Adrenal gland (tissue), 12 donors: ENCODE results near the gene GIGYF2. TPM values are rescaled to one million over a fixed set of nuclear protein-coding genes. Genes with fewer than 3 reads are reported as not detected.

Source experiments
- DNase-seq, 7 donors: peaks; one replicate each; pipeline ENCODE4 v3.0.0-alpha.2; 2019 to 2020
- H3K27ac ChIP-seq, 5 donors: fragments of 200-600 bp; sonication (generic) in 4 of 5; 1 replicate in 3 of 5; 2 replicates in 2 of 5; pipeline versions ENCODE4 v1.5.1 to v1.8.0; 2016 to 2020; ENCODE audit warnings: mild to moderate bottlenecking in 1 of 5
- H3K27me3 ChIP-seq: fragments of 200-600 bp; 2 replicates; pipeline ENCODE4 v1.8.0; 2021
- H3K36me3 ChIP-seq, 2 donors: fragments of 200-600 bp; replicated peaks in 1 of 2; 1 replicate in 1 of 2; 2 replicates in 1 of 2; pipeline versions ENCODE4 v1.5.1 to v1.8.0; 2018 to 2022
- H3K4me1 ChIP-seq, 2 donors: fragments of 200-600 bp; replicated peaks in 1 of 2; 1 replicate in 1 of 2; 2 replicates in 1 of 2; pipeline versions ENCODE4 v1.5.1 to v1.8.0; 2018 to 2021
- H3K4me3 ChIP-seq, 4 donors: fragments of 200-600 bp; sonication (generic) in 3 of 4; one replicate each; pipeline ENCODE4 v1.5.1; 2016 to 2018
- H3K9me3 ChIP-seq, 3 donors: fragments of 200-600 bp; sonication (generic) in 1 of 3; replicated peaks in 1 of 3; 1 replicate in 2 of 3; 2 replicates in 1 of 3; pipeline versions ENCODE4 v1.5.1 to v1.8.0; 2016 to 2021
- POLR2A ChIP-seq, 2 donors: fragments of 450-650 bp; IDR thresholded peaks; one replicate each; pipeline ENCODE4 v1.6.1; 2017; ENCODE audit warnings: antibody characterized with exemption in 2 of 2, mild to moderate bottlenecking in 2 of 2, moderate library complexity in 1 of 2
- WGBS, 4 donors: extraction: QIAGEN DNeasy Blood & Tissue Kit in 2 of 4; methylation state at CpG; one replicate each; pipeline versions ENCODE4 v1.1.5 to v1.1.7; 2013 to 2017; 5-methylcytosine and 5-hydroxymethylcytosine counted together
- intact Hi-C, 2 donors: fragments of 100-400 bp; cut with DNase I; formaldehyde crosslinking; loops; one replicate each; pipeline versions ENCODE4 v1.14.1 to v1.15.0; 2022 to 2023
- polyA plus RNA-seq, 3 donors: library from polyadenylated mRNA; stranded (reverse); fragments of 200-250 nt in 2 of 3; fragments of 350-450 nt in 1 of 3; fragmentation: Illumina TruSeq in 1 of 3; extraction: RNeasy Lipid Tissue Mini Kit (QIAGEN cat#74804) in 1 of 3; gene quantifications; one replicate each; pipeline ENCODE4 v1.2.3, GENCODE V29; 2013 to 2014
- total RNA-seq, 9 donors: library from RNA; depleted of rRNA in 4 of 9; stranded (reverse); fragments of >200 nt in 4 of 9; fragments of 120-200 nt in 1 of 9; fragmentation: NEBNext Ultra II Directional in 1 of 9; extraction: Animal tissue kit (Norgen Biotek cat#: 25700) in 1 of 9; gene quantifications; one replicate each; pipeline versions ENCODE4 v1.1.0 to v1.2.4, GENCODE V29; 2013 to 2023
- TF ChIP-seq, protein P1 (sequence below), 6 experiments: fragments of 450-650 bp in 4 of 6; fragments of 200-600 bp in 2 of 6; sonication (generic) in 1 of 6; IDR thresholded peaks; 1 replicate in 5 of 6; 2 replicates in 1 of 6; pipeline versions ENCODE4 v1.5.1 to v1.8.0; 2016 to 2021; ENCODE audit warnings: antibody characterized with exemption in 6 of 6, mild to moderate bottlenecking in 2 of 6, moderate library complexity in 1 of 6
- donor health status: healthy with polysubstance abuse.
- donor health status: Bipolar disorder and iron deficiency.
- donor health status: DM: yes; HTN: yes; CAD: no.
- donor health status: DM: no; HTN: no; CAD: no.
- donor health status: DM: no; HTN: no; CAD: no.
- donor health status: DM: yes; HTN: yes; CAD: no.

Gene GIGYF2
- total and polyA plus RNA-seq, 12 donors, result 13.5 to 93.7 (median 65.4) TPM

- Histone ChIP-seq H3K4me1 (no peaks in the 10 kb centered on the region), H3K27me3 (no peaks in the 10 kb centered on the region), H3K36me3 (peaks cover 0 to 61% of the 10 kb centered on the region in 2 donors), H3K9me3 (no peaks in the 10 kb centered on the region), H3K27ac (no peak overlapping the region), H3K4me3 (no peak overlapping the region)
- intact Hi-C loops, result no loop called here
- no peak for TF ChIP-seq POLR2A (IDR thresholded peaks at IDR 0.05)
- TF ChIP-seq, protein P1, sequence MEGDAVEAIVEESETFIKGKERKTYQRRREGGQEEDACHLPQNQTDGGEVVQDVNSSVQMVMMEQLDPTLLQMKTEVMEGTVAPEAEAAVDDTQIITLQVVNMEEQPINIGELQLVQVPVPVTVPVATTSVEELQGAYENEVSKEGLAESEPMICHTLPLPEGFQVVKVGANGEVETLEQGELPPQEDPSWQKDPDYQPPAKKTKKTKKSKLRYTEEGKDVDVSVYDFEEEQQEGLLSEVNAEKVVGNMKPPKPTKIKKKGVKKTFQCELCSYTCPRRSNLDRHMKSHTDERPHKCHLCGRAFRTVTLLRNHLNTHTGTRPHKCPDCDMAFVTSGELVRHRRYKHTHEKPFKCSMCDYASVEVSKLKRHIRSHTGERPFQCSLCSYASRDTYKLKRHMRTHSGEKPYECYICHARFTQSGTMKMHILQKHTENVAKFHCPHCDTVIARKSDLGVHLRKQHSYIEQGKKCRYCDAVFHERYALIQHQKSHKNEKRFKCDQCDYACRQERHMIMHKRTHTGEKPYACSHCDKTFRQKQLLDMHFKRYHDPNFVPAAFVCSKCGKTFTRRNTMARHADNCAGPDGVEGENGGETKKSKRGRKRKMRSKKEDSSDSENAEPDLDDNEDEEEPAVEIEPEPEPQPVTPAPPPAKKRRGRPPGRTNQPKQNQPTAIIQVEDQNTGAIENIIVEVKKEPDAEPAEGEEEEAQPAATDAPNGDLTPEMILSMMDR (IDR thresholded peaks at IDR 0.05), result no peak
- no peak for DNase-seq
- 90 to 96% (median 92%) methylated on average over 5 of the region's 5 CpGs for WGBS, 4 donors
Measured at GRCh38 chr2:232809349-232810124, 112.4 kb downstream of the GIGYF2 start.

DNA sequence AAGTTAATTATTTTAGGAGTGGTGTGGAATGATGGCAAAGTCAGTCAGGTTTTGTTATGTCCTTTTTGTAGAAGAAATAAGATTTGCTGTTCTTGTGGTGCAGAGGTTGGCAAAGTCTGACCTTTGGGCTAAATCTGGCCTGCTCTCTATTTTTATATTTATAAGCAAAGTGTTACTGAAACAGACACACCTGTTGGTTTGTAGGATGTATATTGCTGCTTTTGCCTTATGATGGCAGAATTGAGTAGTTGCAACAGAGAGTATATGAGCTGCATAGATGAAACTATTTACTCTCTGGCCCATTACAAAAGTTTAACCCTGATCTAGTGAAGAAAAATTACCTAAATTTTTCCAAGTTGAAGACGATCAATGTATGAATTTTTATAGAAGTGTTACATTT, 113.3 kb downstream of the GIGYF2 start:
- WGBS, 4 donors, result 84 to 94% (median 91%) methylated on average over 1 of the region's 1 CpG
- Histone ChIP-seq H3K36me3 (peaks cover 0 to 69% of the 10 kb centered on the region in 2 donors), H3K4me3 (no peak overlapping the region), H3K4me1 (no peaks in the 10 kb centered on the region), H3K9me3 (no peaks in the 10 kb centered on the region), H3K27ac (no peak overlapping the region), H3K27me3 (no peaks in the 10 kb centered on the region)
- DNase-seq, result no peak
- intact Hi-C loops, result no loop called here
- TF ChIP-seq, protein P1 (IDR thresholded peaks at IDR 0.05), result no peak
- no peak for TF ChIP-seq POLR2A (IDR thresholded peaks at IDR 0.05)

DNA sequence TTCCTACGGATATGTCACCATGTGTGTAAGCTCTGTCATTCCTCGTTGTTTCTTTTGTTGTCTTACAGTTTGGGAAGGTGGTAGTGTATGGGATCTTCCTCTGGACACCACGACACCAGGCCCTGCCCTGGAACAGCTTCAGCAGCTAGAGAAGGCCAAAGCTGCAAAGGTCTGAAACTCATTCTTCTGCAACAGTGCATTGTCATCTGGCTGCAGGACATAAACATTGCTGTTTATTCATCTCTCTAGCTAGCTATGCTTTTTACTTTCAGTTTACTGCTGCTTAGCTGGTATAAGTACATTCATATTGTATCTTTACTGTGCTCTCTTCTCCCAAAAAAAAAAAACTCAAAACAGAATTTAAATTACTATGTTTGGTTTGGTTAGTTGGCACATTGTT, 118.4 kb downstream of the GIGYF2 start:
- DNase-seq, result no peak
- Histone ChIP-seq H3K36me3 (peaks cover 0 to 69% of the 10 kb centered on the region in 2 donors), H3K9me3 (no peaks in the 10 kb centered on the region), H3K4me3 (no peak overlapping the region), H3K27me3 (no peaks in the 10 kb centered on the region), H3K27ac (no peak overlapping the region), H3K4me1 (no peaks in the 10 kb centered on the region)
- no peak for TF ChIP-seq POLR2A (IDR thresholded peaks at IDR 0.05)
- TF ChIP-seq, protein P1 (IDR thresholded peaks at IDR 0.05), result no peak
- intact Hi-C loops, result no loop called here
- 88 to 96% (median 93%) methylated on average over 3 of the region's 3 CpGs for WGBS, 4 donors

DNA sequence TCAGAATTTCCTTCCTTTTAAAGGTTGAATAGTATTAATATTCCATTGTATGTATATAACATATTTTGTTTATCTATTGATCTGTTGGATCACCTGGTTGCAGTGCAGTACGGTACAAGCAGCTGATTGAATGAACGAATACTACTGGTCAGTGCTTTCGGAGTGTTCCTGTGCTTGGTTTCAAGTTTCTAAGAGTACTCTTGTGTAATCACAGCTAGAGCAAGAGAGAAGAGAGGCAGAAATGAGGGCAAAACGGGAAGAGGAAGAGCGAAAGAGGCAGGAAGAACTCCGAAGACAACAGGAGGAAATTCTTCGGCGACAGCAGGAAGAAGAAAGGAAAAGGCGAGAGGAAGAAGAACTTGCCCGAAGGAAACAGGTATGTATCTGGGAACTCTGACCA, 119.5 kb downstream of the GIGYF2 start:
- no peak overlapping the region for H3K4me3 ChIP-seq
- H3K36me3 ChIP-seq, result peaks cover 0 to 62% of the 10 kb centered on the region in 2 donors
- H3K4me1 ChIP-seq, result no peaks in the 10 kb centered on the region
- 66 to 85% (median 76%) methylated on average over 10 of the region's 10 CpGs for WGBS, 4 donors
- intact Hi-C loops, result no loop called here
- H3K9me3 ChIP-seq, result no peaks in the 10 kb centered on the region
- no peak for DNase-seq
- no peaks in the 10 kb centered on the region for H3K27me3 ChIP-seq
- no peak overlapping the region for H3K27ac ChIP-seq
- TF ChIP-seq, protein P1 (IDR thresholded peaks at IDR 0.05), result no peak
- no peak for TF ChIP-seq POLR2A (IDR thresholded peaks at IDR 0.05)
